Activated T-cell treated with anti-CD3 and anti-CD28 coated beads, Interleukin-2, amount 50 U/mL, for 72 hours (primary cell): Measurements from ENCODE around the gene KCTD5. TPM values are rescaled to one million over a fixed set of nuclear protein-coding genes. Genes with fewer than 3 reads are reported as not detected.

ENCODE experiments used
- ATAC-seq, 2 donors: fragments of 150-1000 bp; cut with Tn5 transposase; replicated peaks in 1 of 2; 2 replicates each; pipeline ENCODE4 v1.10.0; 2021; ENCODE audit warnings: moderate library complexity in 2 of 2, mild to moderate bottlenecking in 1 of 2
- DNase-seq, 2 donors: peaks; one replicate each; pipeline ENCODE4 v3.0.0; 2021 to 2022; ENCODE audit warnings: mixed read lengths in 1 of 2
- H3K27ac Mint-ChIP-seq: one replicate; pipeline ENCODE4 v1.8.0; 2022; ENCODE audit warnings: mild to moderate bottlenecking, moderate library complexity, mixed read lengths
- H3K27me3 Mint-ChIP-seq: one replicate; pipeline ENCODE4 v1.8.0; 2022; ENCODE audit warnings: low read depth, mixed read lengths
- H3K36me3 Mint-ChIP-seq, 2 donors: one replicate each; pipeline ENCODE4 v1.8.0; 2022; ENCODE audit warnings: mixed read lengths in 2 of 2, mild to moderate bottlenecking in 1 of 2; ENCODE audit not compliant: insufficient read depth in 2 of 2
- H3K4me1 Mint-ChIP-seq: one replicate; pipeline ENCODE4 v1.8.0; 2022; ENCODE audit warnings: low read depth, mixed read lengths
- H3K4me3 Mint-ChIP-seq, 2 donors: one replicate each; pipeline ENCODE4 v1.8.0; 2022; ENCODE audit warnings: mild to moderate bottlenecking in 2 of 2, mixed read lengths in 2 of 2, moderate library complexity in 2 of 2
- H3K9me3 Mint-ChIP-seq, 2 donors: one replicate each; pipeline ENCODE4 v1.8.0; 2022; ENCODE audit warnings: mixed read lengths in 2 of 2
- total RNA-seq, 2 donors: library from RNA; stranded (reverse); gene quantifications; one replicate each; pipeline ENCODE4 v1.2.3, GENCODE V29; 2022

Gene KCTD5
- total RNA-seq, 2 donors from 2014 or later = 44.8 to 50.2 TPM

- no peak overlapping the region for H3K27ac Mint-ChIP-seq
- no peak overlapping the region for H3K4me3 Mint-ChIP-seq
- peaks cover 15% of the 10 kb centered on the region for H3K4me1 Mint-ChIP-seq
- H3K36me3 Mint-ChIP-seq = peaks cover 0 to 1% of the 10 kb centered on the region in 2 donors
- DNase-seq = no peak
- H3K9me3 Mint-ChIP-seq = no peaks in the 10 kb centered on the region
- no peaks in the 10 kb centered on the region for H3K27me3 Mint-ChIP-seq
- no peak for ATAC-seq
These were observed 29.7 kb downstream of the KCTD5 start for GRCh38 chr16:2712063-2712441.

GRCh38 chr16:2712546-2712945 lies 30.2 kb downstream of the KCTD5 start:
- Mint-ChIP-seq H3K4me1 (peaks cover 15% of the 10 kb centered on the region), H3K36me3 (peaks cover 0 to 1% of the 10 kb centered on the region in 2 donors), H3K9me3 (no peaks in the 10 kb centered on the region), H3K27ac (no peak overlapping the region), H3K4me3 (no peak overlapping the region), H3K27me3 (no peaks in the 10 kb centered on the region)
- DNase-seq = no peak
- ATAC-seq = no peak

GRCh38 chr16:2713523-2713922 lies 31.2 kb downstream of the KCTD5 start:
- no peak for DNase-seq
- ATAC-seq = no peak
- Mint-ChIP-seq H3K9me3 (no peaks in the 10 kb centered on the region), H3K4me3 (no peak overlapping the region), H3K36me3 (no peaks in the 10 kb centered on the region), H3K27ac (no peak overlapping the region), H3K4me1 (peaks cover 15% of the 10 kb centered on the region), H3K27me3 (no peaks in the 10 kb centered on the region)

GRCh38 chr16:2713985-2714774 lies 31.9 kb downstream of the KCTD5 start:
- H3K27ac Mint-ChIP-seq = no peak overlapping the region
- no peak for DNase-seq
- peaks cover 15% of the 10 kb centered on the region for H3K4me1 Mint-ChIP-seq
- no peaks in the 10 kb centered on the region for H3K36me3 Mint-ChIP-seq
- no peaks in the 10 kb centered on the region for H3K9me3 Mint-ChIP-seq
- no peak overlapping the region for H3K4me3 Mint-ChIP-seq
- ATAC-seq = no peak
- H3K27me3 Mint-ChIP-seq = no peaks in the 10 kb centered on the region

- Mint-ChIP-seq H3K27ac (no peak overlapping the region), H3K4me3 (peak overlapping the region; percentile 40 to 71), H3K36me3 (no peaks in the 10 kb centered on the region), H3K9me3 (no peaks in the 10 kb centered on the region), H3K4me1 (peaks cover 15% of the 10 kb centered on the region), H3K27me3 (no peaks in the 10 kb centered on the region)
- ATAC-seq (no peak), DNase-seq (no peak)
These were observed 32.7 kb downstream of the KCTD5 start for GRCh38 chr16:2715064-2715463.

GRCh38 chr16:2715519-2715918 lies 33.2 kb downstream of the KCTD5 start:
- H3K36me3 Mint-ChIP-seq = no peaks in the 10 kb centered on the region
- ATAC-seq (peak; percentile 82 to 90), DNase-seq (peak; percentile 83 to 87)
- H3K27me3 Mint-ChIP-seq = no peaks in the 10 kb centered on the region
- no peak overlapping the region for H3K27ac Mint-ChIP-seq
- H3K4me3 Mint-ChIP-seq = peak overlapping the region in 1 of 2 donors; percentile 71
- peaks cover 15% of the 10 kb centered on the region for H3K4me1 Mint-ChIP-seq
- H3K9me3 Mint-ChIP-seq = no peaks in the 10 kb centered on the region

GRCh38 chr16:2715966-2716885 lies 33.9 kb downstream of the KCTD5 start:
- Mint-ChIP-seq H3K4me3 (peak overlapping the region; percentile 49 to 66), H3K27ac (no peak overlapping the region), H3K4me1 (peaks cover 15% of the 10 kb centered on the region), H3K9me3 (no peaks in the 10 kb centered on the region), H3K27me3 (no peaks in the 10 kb centered on the region), H3K36me3 (no peaks in the 10 kb centered on the region)
- ATAC-seq (no peak), DNase-seq (no peak)

- peak overlapping the region in 1 of 2 donors; percentile 66 for H3K4me3 Mint-ChIP-seq
- H3K36me3 Mint-ChIP-seq = no peaks in the 10 kb centered on the region
- no peak for ATAC-seq
- H3K9me3 Mint-ChIP-seq = no peaks in the 10 kb centered on the region
- H3K27me3 Mint-ChIP-seq = no peaks in the 10 kb centered on the region
- H3K4me1 Mint-ChIP-seq = peaks cover 15% of the 10 kb centered on the region
- no peak for DNase-seq
- H3K27ac Mint-ChIP-seq = no peak overlapping the region
These were observed 34.6 kb downstream of the KCTD5 start for GRCh38 chr16:2716948-2717347.

GRCh38 chr16:2717383-2718263 lies 35.3 kb downstream of the KCTD5 start:
- DNase-seq (no peak), ATAC-seq (no peak)
- Mint-ChIP-seq H3K4me1 (peaks cover 15% of the 10 kb centered on the region), H3K27ac (no peak overlapping the region), H3K27me3 (no peaks in the 10 kb centered on the region), H3K4me3 (no peak overlapping the region), H3K9me3 (no peaks in the 10 kb centered on the region), H3K36me3 (no peaks in the 10 kb centered on the region)

- Mint-ChIP-seq H3K4me1 (peaks cover 15% of the 10 kb centered on the region), H3K27ac (no peak overlapping the region), H3K27me3 (peaks cover 5% of the 10 kb centered on the region), H3K36me3 (no peaks in the 10 kb centered on the region), H3K4me3 (peak overlapping the region; percentile 68 to 83), H3K9me3 (no peaks in the 10 kb centered on the region)
- no peak for ATAC-seq
- DNase-seq = no peak
These were observed 37.2 kb downstream of the KCTD5 start for GRCh38 chr16:2719328-2720063.

GRCh38 chr16:2720064-2720457 lies 37.7 kb downstream of the KCTD5 start, which contains the start of gene PRSS27:
PRSS27 (minus strand) TSS chr16:2720224; CDS start chr16:2720160, 64 bp downstream.
- Mint-ChIP-seq H3K27ac (peak within 1 kb of the TSS; percentile 68), H3K36me3 (no peaks in the 10 kb centered on the region), H3K9me3 (no peaks in the 10 kb centered on the region), H3K4me1 (peaks cover 11% of the 10 kb centered on the region), H3K27me3 (peaks cover 6% of the 10 kb centered on the region), H3K4me3 (peak within 1 kb of the TSS; percentile 83 to 85)
- ATAC-seq (no peak), DNase-seq (no peak)
